Ascending aorta (tissue), 2 donors: ENCODE data around the gene ADGRA1. TPM values are rescaled to one million over a fixed set of nuclear protein-coding genes. Genes with fewer than 3 reads are reported as not detected.

Experiments
- DNase-seq, 2 donors: peaks; one replicate each; pipeline ENCODE4 v3.0.0-alpha.2; 2019; ENCODE audit warnings: low spot score in 2 of 2
- H3K27ac ChIP-seq, 2 donors: fragments of 200-600 bp; sonication (generic); one replicate each; pipeline ENCODE4 v1.5.1; 2016 to 2017; ENCODE audit warnings: mild to moderate bottlenecking in 1 of 2
- H3K27me3 ChIP-seq: fragments of 200-600 bp; sonication (generic); one replicate; pipeline ENCODE4 v1.5.1; 2017
- H3K36me3 ChIP-seq, 2 donors: fragments of 200-600 bp; sonication (generic); one replicate each; pipeline ENCODE4 v1.5.1; 2016
- H3K4me1 ChIP-seq, 2 donors: fragments of 200-600 bp; sonication (generic); one replicate each; pipeline ENCODE4 v1.5.1; 2016 to 2017; ENCODE audit warnings: mild to moderate bottlenecking in 1 of 2
- H3K4me3 ChIP-seq, 2 donors: fragments of 200-600 bp; sonication (generic); one replicate each; pipeline ENCODE4 v1.5.1; 2016 to 2017; ENCODE audit warnings: mild to moderate bottlenecking in 1 of 2
- H3K9me3 ChIP-seq, 2 donors: fragments of 200-600 bp; sonication (generic); one replicate each; pipeline ENCODE4 v1.5.1; 2016
- intact Hi-C: fragments of 100-400 bp; cut with DNase I; formaldehyde crosslinking; loops from one replicate; pipeline ENCODE4 v1.15.1; 2023
- total RNA-seq: library from RNA; depleted of rRNA; stranded (reverse); fragments of >200 nt; gene quantifications from one replicate; pipeline ENCODE4 v1.1.0, GENCODE V29; 2016
- TF ChIP-seq, protein P1 (sequence below), 3 experiments: fragments of 200-600 bp in 2 of 3; fragments of 450-650 bp in 1 of 3; sonication (generic) in 2 of 3; IDR thresholded peaks; one replicate each; pipeline ENCODE4 v1.5.1; 2016 to 2019; ENCODE audit warnings: antibody characterized with exemption in 3 of 3, mild to moderate bottlenecking in 1 of 3, moderate library complexity in 1 of 3

The ADGRA1 gene
- total RNA-seq, 1 donor from 2014 or later: not detected

GRCh38 chr10:133094286-133094685 lies 6.6 kb downstream of the ADGRA1 start:
- no peaks in the 10 kb centered on the region for H3K27me3 ChIP-seq
- no peaks in the 10 kb centered on the region for H3K9me3 ChIP-seq
- H3K4me3 ChIP-seq: no peak overlapping the region
- no peak overlapping the region for H3K27ac ChIP-seq
- no peak for DNase-seq
- intact Hi-C loops: no loop called here
- H3K36me3 ChIP-seq: no peaks in the 10 kb centered on the region
- H3K4me1 ChIP-seq: no peaks in the 10 kb centered on the region
- TF ChIP-seq, protein P1, sequence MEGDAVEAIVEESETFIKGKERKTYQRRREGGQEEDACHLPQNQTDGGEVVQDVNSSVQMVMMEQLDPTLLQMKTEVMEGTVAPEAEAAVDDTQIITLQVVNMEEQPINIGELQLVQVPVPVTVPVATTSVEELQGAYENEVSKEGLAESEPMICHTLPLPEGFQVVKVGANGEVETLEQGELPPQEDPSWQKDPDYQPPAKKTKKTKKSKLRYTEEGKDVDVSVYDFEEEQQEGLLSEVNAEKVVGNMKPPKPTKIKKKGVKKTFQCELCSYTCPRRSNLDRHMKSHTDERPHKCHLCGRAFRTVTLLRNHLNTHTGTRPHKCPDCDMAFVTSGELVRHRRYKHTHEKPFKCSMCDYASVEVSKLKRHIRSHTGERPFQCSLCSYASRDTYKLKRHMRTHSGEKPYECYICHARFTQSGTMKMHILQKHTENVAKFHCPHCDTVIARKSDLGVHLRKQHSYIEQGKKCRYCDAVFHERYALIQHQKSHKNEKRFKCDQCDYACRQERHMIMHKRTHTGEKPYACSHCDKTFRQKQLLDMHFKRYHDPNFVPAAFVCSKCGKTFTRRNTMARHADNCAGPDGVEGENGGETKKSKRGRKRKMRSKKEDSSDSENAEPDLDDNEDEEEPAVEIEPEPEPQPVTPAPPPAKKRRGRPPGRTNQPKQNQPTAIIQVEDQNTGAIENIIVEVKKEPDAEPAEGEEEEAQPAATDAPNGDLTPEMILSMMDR (IDR thresholded peaks at IDR 0.05): no peak

DNA sequence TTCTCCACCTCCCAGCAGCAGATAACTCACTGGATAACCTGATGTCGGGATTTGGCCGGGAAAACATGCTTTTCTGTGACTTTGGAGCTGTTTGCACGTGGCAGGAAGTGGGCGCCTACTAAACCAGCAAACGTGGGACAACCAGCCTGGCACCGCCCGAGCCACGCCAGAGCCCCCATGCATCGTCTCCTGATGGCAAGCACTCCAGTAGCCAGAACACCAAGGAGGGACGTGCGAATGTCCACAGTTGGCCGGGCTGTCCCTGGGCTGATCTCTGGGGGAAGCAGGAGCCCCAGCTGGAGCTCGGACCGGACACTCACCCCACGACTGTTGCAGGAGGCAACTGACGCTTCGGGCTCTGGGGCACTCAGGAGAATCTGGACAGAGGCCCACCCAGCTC lies 7.1 kb downstream of the ADGRA1 start:
- TF ChIP-seq, protein P1 (IDR thresholded peaks at IDR 0.05): no peak
- Histone ChIP-seq H3K36me3 (no peaks in the 10 kb centered on the region), H3K27ac (no peak overlapping the region), H3K27me3 (no peaks in the 10 kb centered on the region), H3K4me3 (no peak overlapping the region), H3K4me1 (no peaks in the 10 kb centered on the region), H3K9me3 (no peaks in the 10 kb centered on the region)
- no peak for DNase-seq
- intact Hi-C loops: no loop called here

DNA sequence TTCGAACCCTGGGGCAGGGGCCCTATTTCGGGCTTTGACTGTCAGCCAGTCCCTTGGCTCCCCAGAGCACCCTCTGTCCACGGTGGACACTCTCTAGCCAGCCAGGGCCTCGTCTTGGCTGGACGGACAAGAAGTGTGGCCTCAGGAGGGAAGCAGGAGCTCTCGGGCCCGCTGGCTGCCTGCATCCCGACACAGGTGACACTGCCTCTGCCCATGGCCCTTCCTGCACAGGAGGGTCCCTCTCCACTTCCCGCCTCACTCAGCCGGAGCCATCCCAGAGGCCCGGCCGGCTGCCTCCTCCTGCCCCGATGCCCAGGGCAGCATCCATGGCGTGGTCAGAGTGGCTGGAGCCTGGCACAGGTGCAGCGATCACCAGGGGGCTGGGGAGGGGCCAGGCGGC lies 7.9 kb downstream of the ADGRA1 start:
- Histone ChIP-seq H3K9me3 (no peaks in the 10 kb centered on the region), H3K4me1 (no peaks in the 10 kb centered on the region), H3K4me3 (no peak overlapping the region), H3K36me3 (no peaks in the 10 kb centered on the region), H3K27ac (no peak overlapping the region), H3K27me3 (no peaks in the 10 kb centered on the region)
- no peak for DNase-seq
- intact Hi-C loops: no loop called here
- TF ChIP-seq, protein P1 (IDR thresholded peaks at IDR 0.05): no peak

- no peaks in the 10 kb centered on the region for H3K4me1 ChIP-seq
- TF ChIP-seq, protein P1 (IDR thresholded peaks at IDR 0.05): no peak
- no peaks in the 10 kb centered on the region for H3K27me3 ChIP-seq
- no peaks in the 10 kb centered on the region for H3K9me3 ChIP-seq
- H3K36me3 ChIP-seq: no peaks in the 10 kb centered on the region
- intact Hi-C loops: no loop called here
- no peak for DNase-seq
- H3K27ac ChIP-seq: no peak overlapping the region
- H3K4me3 ChIP-seq: no peak overlapping the region
Observed at GRCh38 chr10:133096616-133097269, 9.0 kb downstream of the ADGRA1 start.

DNA sequence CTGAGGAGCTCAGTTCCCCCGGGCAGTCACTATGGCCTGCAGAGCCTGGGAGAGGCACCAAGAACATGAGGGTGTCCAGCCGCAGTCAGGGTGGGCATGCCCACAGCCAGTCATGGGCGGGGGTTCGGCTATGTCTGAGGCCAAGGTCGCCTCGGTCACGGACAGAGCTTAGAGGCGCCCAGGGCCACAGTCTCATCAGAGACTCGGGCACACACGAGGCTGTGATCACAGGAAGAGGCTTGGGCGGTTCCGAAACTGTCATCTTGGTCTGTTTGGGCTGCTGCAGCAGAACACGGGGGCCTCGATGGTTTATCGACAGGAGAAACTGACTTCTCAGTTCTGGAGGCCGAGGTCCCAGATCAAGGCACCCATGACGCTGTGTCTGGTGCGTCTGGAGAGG lies 9.7 kb downstream of the ADGRA1 start:
- Histone ChIP-seq H3K27me3 (no peaks in the 10 kb centered on the region), H3K9me3 (no peaks in the 10 kb centered on the region), H3K27ac (no peak overlapping the region), H3K36me3 (no peaks in the 10 kb centered on the region), H3K4me1 (no peaks in the 10 kb centered on the region), H3K4me3 (no peak overlapping the region)
- intact Hi-C loops: no loop called here
- no peak for DNase-seq
- TF ChIP-seq, protein P1 (IDR thresholded peaks at IDR 0.05): no peak

- no peak overlapping the region for H3K4me3 ChIP-seq
- no peak overlapping the region for H3K27ac ChIP-seq
- H3K36me3 ChIP-seq: no peaks in the 10 kb centered on the region
- TF ChIP-seq, protein P1 (IDR thresholded peaks at IDR 0.05): no peak
- DNase-seq: no peak
- no peaks in the 10 kb centered on the region for H3K9me3 ChIP-seq
- intact Hi-C loops: no loop called here
- no peaks in the 10 kb centered on the region for H3K4me1 ChIP-seq
- H3K27me3 ChIP-seq: no peaks in the 10 kb centered on the region
Observed at GRCh38 chr10:133097961-133098360, 10.2 kb downstream of the ADGRA1 start.
